CD4-positive, alpha-beta T cell treated with Interleukin-10 for 1 hour (primary cell): ENCODE measurements around the gene FOXE3.

ENCODE experiments used
- DNase-seq: peaks from one replicate; pipeline ENCODE4 v3.0.0-alpha.2; 2020

FOXE3 gene

GRCh38 chr1:47406966-47407365 lies 9.1 kb upstream of the FOXE3 start:
- no peak for DNase-seq

GRCh38 chr1:47407481-47407880 lies 8.6 kb upstream of the FOXE3 start:
- no peak for DNase-seq

- no peak for DNase-seq
Observed at GRCh38 chr1:47409311-47410067, 6.6 kb upstream of the FOXE3 start.

DNA sequence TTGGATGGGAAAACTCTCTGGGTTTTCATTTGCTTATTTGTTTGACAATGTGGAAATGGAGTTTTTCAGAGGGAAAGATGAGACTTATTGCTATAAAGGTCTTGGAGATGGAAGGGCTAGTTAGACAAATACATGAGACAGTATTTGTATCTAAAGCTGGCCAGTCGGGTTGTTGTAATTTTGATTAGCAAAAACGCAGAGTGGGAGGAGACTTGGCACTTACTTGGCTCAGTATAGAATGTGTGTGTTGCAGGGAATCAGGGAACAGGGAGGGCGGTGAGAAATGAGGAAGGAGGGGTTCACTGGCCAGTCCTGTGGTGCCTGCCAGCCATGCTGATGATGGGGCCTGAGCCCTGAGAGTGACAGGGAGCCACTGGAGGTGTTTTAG lies 6.0 kb upstream of the FOXE3 start:
- DNase-seq: no peak

DNA sequence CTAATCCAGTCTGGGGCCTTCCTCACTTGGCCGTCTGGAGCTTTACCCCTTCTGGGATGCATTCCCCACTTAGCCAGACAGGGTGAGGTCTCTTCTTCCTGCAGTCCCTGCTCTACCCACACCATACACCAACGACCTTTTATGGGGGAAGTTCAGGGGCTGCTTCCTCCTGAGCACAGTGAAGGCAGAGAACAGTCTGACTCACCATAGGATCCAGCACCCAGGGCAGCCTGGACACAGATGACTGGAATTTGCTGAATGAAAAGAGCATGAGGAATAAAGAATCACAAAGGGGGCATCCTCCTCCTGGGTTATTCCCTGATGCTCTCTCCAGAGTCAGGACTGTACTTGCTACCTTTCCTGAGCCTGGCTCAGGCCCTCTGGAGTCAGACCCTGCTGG lies 4.6 kb upstream of the FOXE3 start:
- DNase-seq: no peak

- no peak for DNase-seq
Observed at GRCh38 chr1:47412437-47412836, 3.6 kb upstream of the FOXE3 start.

- no peak for DNase-seq
Observed at GRCh38 chr1:47416319-47417169, 459 bp downstream of the FOXE3 start.

GRCh38 chr1:47417170-47418044 lies 1.3 kb downstream of the FOXE3 start:
- no peak for DNase-seq

- no peak for DNase-seq
Observed at GRCh38 chr1:47418122-47418521, 2.0 kb downstream of the FOXE3 start.

DNA sequence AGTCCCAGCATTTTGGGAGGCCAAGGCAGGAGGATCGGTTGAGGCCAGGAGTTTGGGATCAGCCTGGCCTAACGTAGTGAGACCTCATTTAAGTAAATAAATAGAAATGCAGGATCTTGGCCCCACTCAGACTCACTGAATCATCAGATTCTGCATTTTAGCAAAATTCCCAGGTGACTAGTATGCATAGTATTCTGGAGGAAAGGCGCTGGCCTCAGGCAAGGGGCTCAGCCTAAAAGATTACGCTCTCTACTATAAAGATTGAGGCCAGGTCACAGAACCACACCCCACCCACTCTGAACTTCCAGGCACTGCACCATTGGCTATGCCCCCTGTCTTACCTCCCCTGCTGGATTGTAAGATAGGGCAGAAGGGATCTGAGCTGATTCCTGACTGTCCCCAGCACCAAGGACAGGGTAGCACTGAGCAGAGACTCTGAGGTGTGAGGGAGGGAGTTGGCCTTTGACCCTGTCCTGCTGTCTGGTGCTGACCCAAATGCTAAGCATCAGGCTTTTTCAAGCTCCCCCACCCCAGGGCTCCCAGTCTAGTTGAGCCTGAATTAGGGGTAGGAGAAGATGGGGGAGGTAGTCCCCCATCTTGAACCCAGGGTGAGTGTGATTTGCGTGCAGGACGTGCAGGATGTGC lies 2.7 kb downstream of the FOXE3 start:
- no peak for DNase-seq

- no peak for DNase-seq
Observed at GRCh38 chr1:47420547-47420946, 4.5 kb downstream of the FOXE3 start.

- no peak for DNase-seq
Observed at GRCh38 chr1:47423872-47424271, 7.8 kb downstream of the FOXE3 start.

GRCh38 chr1:47424336-47424982 lies 8.4 kb downstream of the FOXE3 start:
- no peak for DNase-seq

DNA sequence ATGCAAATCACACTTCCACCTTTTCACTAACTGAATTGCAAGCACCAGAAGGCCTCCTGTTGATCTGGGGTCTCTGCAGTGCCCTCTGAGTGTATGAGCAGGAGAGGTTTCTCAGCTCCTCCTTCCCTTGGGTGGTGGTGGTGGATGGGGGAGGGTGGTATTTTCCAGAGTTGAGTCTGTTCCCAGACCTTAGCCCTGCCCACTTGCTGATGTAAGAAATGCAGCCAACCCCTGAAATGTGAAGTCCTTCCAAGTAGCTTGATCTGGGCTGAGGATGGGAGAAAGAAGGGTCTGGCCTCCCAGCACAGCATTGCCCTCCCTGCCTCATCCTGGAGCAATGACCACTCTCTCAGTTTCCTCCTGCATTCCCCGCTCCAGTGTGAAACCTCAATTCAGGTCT lies 15.4 kb downstream of the FOXE3 start:
- DNase-seq: no peak

- peak; percentile 62 for DNase-seq
Observed at GRCh38 chr1:47432071-47433036, 16.3 kb downstream of the FOXE3 start.

DNA sequence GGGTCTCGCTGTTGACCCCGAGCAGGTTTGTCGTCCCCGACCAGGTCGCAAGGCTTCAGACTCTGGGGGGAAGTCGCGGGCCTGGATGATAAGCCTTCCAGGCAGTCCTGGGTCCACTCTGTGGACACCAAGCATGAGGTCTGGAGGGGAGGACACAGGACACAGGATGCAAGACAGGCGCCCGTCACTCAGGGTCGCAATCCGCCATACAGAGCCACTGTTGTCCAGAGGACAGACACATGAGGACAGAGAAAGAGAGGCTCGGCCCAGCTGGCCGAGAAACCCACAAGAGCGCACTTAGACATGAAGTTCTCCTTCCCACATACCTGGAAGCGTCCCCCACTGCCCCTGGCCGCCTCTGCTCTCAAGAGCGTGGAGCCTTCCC lies 16.9 kb downstream of the FOXE3 start:
- no peak for DNase-seq

- no peak for DNase-seq
Observed at GRCh38 chr1:47433477-47434050, 17.5 kb downstream of the FOXE3 start.

DNA sequence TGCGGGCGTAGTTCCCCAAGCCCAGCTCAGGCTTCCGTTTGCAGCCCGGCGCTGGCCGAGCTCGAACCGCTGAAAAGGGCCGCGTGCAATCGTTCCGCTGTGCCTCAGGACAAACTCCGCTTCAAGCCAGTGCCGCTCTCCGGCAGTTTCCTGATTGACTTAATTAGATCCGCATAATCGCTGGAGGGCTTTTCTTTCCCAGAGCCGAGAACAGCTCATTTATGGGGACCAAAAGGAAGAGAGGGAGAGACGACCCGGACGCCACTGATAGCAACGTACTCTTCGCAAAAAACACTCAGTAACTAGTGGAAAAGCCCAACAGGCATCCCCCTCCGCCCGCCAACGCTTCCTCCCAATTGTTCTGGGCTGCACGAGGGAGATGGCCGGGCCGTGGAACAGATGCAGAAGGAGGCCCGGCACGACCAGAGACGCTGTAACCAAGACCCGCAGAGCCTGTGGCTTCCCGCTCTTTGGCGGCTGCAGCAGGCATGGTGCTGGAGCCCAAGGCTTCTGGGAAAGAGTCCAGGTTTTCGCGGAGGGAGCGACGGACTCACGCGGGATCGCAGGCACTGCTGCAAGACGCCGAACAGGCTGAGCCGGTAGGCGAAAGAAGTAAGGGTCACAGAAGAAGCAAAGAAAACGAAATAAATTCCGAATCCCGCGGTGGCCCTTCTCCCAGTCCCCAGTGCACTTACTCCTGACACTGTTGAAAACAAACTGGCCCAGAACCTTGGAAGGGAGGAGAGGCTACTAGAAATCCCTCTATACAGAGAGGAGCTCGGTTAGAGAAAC lies 18.2 kb downstream of the FOXE3 start:
- DNase-seq: no peak

GRCh38 chr1:47435506-47436303 lies 19.6 kb downstream of the FOXE3 start:
- DNase-seq: no peak
